Non-pigmented ciliary epithelial cell (primary cell): ENCODE measurements around the gene CYP3A5.
"Not testable (repeated sequence)": the region's sequence is repeated elsewhere in the genome, so short reads cannot be mapped to it uniquely, and the experiment has no call there.

Experiments used
- DNase-seq: peaks from one replicate; pipeline ENCODE4 v3.0.0-alpha.2; 2010; ENCODE audit warnings: low read depth

Gene CYP3A5

GRCh38 chr7:99679400-99680191, at the start of gene CYP3A5:
CYP3A5 (minus strand) TSS chr7:99679996; CDS start chr7:99679896, 100 bp downstream.
- no peak for DNase-seq

GRCh38 chr7:99728615-99729014, 48.8 kb upstream of the CYP3A5 start:
- no peak for DNase-seq

- DNase-seq: not testable (repeated sequence)
These were observed 43.4 kb upstream of the CYP3A5 start for GRCh38 chr7:99723201-99723600.

GRCh38 chr7:99720800-99721595, 41.2 kb upstream of the CYP3A5 start:
- no peak for DNase-seq

GRCh38 chr7:99719996-99720769, 40.4 kb upstream of the CYP3A5 start:
- DNase-seq: no peak

- no peak for DNase-seq
These were observed 34.3 kb upstream of the CYP3A5 start for GRCh38 chr7:99713995-99714570.

- DNase-seq: no peak
These were observed 30.2 kb upstream of the CYP3A5 start for GRCh38 chr7:99709838-99710578.

GRCh38 chr7:99709260-99709659, 29.5 kb upstream of the CYP3A5 start:
- no peak for DNase-seq

- no peak for DNase-seq
These were observed 27.3 kb upstream of the CYP3A5 start for GRCh38 chr7:99707096-99707495.

GRCh38 chr7:99699946-99700345, 20.1 kb upstream of the CYP3A5 start:
- DNase-seq: no peak

GRCh38 chr7:99698867-99699730, 19.3 kb upstream of the CYP3A5 start:
- DNase-seq: not testable (repeated sequence)

GRCh38 chr7:99694912-99695304, 15.1 kb upstream of the CYP3A5 start:
- no peak for DNase-seq

GRCh38 chr7:99694201-99694911, 14.6 kb upstream of the CYP3A5 start:
- DNase-seq: no peak

GRCh38 chr7:99693427-99694200, 13.8 kb upstream of the CYP3A5 start:
- DNase-seq: no peak

- DNase-seq: no peak
These were observed 13.3 kb upstream of the CYP3A5 start for GRCh38 chr7:99693100-99693426.

- DNase-seq: not testable (repeated sequence)
These were observed 12.8 kb upstream of the CYP3A5 start for GRCh38 chr7:99692563-99692962.

GRCh38 chr7:99691658-99692057, 11.9 kb upstream of the CYP3A5 start:
- not testable (repeated sequence) for DNase-seq

GRCh38 chr7:99690918-99691317, 11.1 kb upstream of the CYP3A5 start:
- not testable (repeated sequence) for DNase-seq
